Vagina (tissue), 2 donors: ENCODE results near the gene NFIB. TPM values are rescaled to one million over a fixed set of nuclear protein-coding genes. Genes with fewer than 3 reads are reported as not detected.

Experiments used
- DNase-seq, 2 donors: peaks; one replicate each; pipeline ENCODE4 v3.0.0-alpha.2; 2017; ENCODE audit errors: extremely low spot score in 2 of 2
- H3K27ac ChIP-seq: fragments of 200-600 bp; sonication (generic); one replicate; pipeline ENCODE4 v1.5.1; 2019
- H3K27me3 ChIP-seq: fragments of 200-600 bp; sonication (generic); one replicate; pipeline ENCODE4 v1.5.1; 2019
- H3K36me3 ChIP-seq, 2 donors: fragments of 200-600 bp; sonication (generic); one replicate each; pipeline ENCODE4 v1.5.1; 2017 to 2019
- H3K4me1 ChIP-seq: fragments of 200-600 bp; sonication (generic); one replicate; pipeline ENCODE4 v1.5.1; 2019
- H3K4me3 ChIP-seq, 2 donors: fragments of 200-600 bp; sonication (generic); 1 replicate in 1 of 2; 2 replicates in 1 of 2; pipeline ENCODE4 v1.5.1; 2016 to 2019
- H3K9me3 ChIP-seq: fragments of 200-600 bp; sonication (generic); one replicate; pipeline ENCODE4 v1.5.1; 2019
- CTCF ChIP-seq, 3 experiments: fragments of 450-650 bp in 2 of 3; fragments of 200-600 bp in 1 of 3; sonication (generic) in 1 of 3; IDR thresholded peaks; one replicate each; pipeline ENCODE4 v1.5.1; 2017 to 2019; ENCODE audit warnings: antibody characterized with exemption in 3 of 3, mild to moderate bottlenecking in 2 of 3, moderate library complexity in 2 of 3
- POLR2A ChIP-seq, 2 donors: fragments of 450-650 bp; IDR thresholded peaks; one replicate each; pipeline ENCODE4 v1.6.1; 2017; ENCODE audit warnings: antibody characterized with exemption in 2 of 2, mild to moderate bottlenecking in 2 of 2, moderate library complexity in 2 of 2
- POLR2AphosphoS5 ChIP-seq, 2 donors: sonication (generic); formaldehyde crosslinking; IDR thresholded peaks; one replicate each; pipeline ENCODE4 v1.9.0; 2017; ENCODE audit warnings: antibody characterized with exemption in 2 of 2, mild to moderate bottlenecking in 2 of 2, low read depth in 1 of 2; ENCODE audit not compliant: insufficient read depth in 1 of 2
- intact Hi-C: fragments of 100-400 bp; cut with DNase I; formaldehyde crosslinking; loops from one replicate; pipeline ENCODE4 v1.15.1; 2023
- total RNA-seq: library from RNA; depleted of rRNA; stranded (reverse); fragments of >200 nt; gene quantifications from one replicate; pipeline ENCODE4 v1.2.3, GENCODE V29; 2016

Gene NFIB
- total RNA-seq, 1 donor from 2014 or later = 73.4 TPM

- H3K4me3 ChIP-seq = no peak overlapping the region
- intact Hi-C loops = no loop called here
- H3K27ac ChIP-seq = no peak overlapping the region
- no peaks in the 10 kb centered on the region for H3K36me3 ChIP-seq
- H3K4me1 ChIP-seq = peaks cover 28% of the 10 kb centered on the region
- no peaks in the 10 kb centered on the region for H3K9me3 ChIP-seq
- H3K27me3 ChIP-seq = no peaks in the 10 kb centered on the region
- TF ChIP-seq POLR2A (IDR thresholded peaks at IDR 0.05) (no peak), CTCF (IDR thresholded peaks at IDR 0.05) (no peak), POLR2AphosphoS5 (IDR thresholded peaks at IDR 0.05; ENCODE audit: insufficient read depth in 1 of 2, low read depth in 1 of 2) (no peak)
- DNase-seq = no peak
These were observed 94.1 kb downstream of the NFIB start for GRCh38 chr9:14219850-14220249.

- Histone ChIP-seq H3K4me3 (no peak overlapping the region), H3K27me3 (no peaks in the 10 kb centered on the region), H3K9me3 (no peaks in the 10 kb centered on the region), H3K27ac (no peak overlapping the region), H3K36me3 (no peaks in the 10 kb centered on the region), H3K4me1 (peaks cover 28% of the 10 kb centered on the region)
- TF ChIP-seq CTCF (IDR thresholded peaks at IDR 0.05) = no peak
- no peak for TF ChIP-seq POLR2AphosphoS5 (IDR thresholded peaks at IDR 0.05; ENCODE audit: insufficient read depth in 1 of 2, low read depth in 1 of 2)
- no peak for TF ChIP-seq POLR2A (IDR thresholded peaks at IDR 0.05)
- intact Hi-C loops = no loop called here
- DNase-seq = no peak
These were observed 95.7 kb downstream of the NFIB start for GRCh38 chr9:14218253-14218652.

GRCh38 chr9:14216612-14217194 is 97.2 kb downstream of the NFIB start:
- Histone ChIP-seq H3K27ac (no peak overlapping the region), H3K9me3 (no peaks in the 10 kb centered on the region), H3K4me3 (no peak overlapping the region), H3K27me3 (no peaks in the 10 kb centered on the region), H3K36me3 (no peaks in the 10 kb centered on the region), H3K4me1 (peaks cover 26% of the 10 kb centered on the region)
- TF ChIP-seq POLR2A (IDR thresholded peaks at IDR 0.05) (no peak), POLR2AphosphoS5 (IDR thresholded peaks at IDR 0.05; ENCODE audit: insufficient read depth in 1 of 2, low read depth in 1 of 2) (no peak), CTCF (IDR thresholded peaks at IDR 0.05) (no peak)
- DNase-seq = no peak
- intact Hi-C loops = no loop called here

GRCh38 chr9:14215614-14216013 is 98.3 kb downstream of the NFIB start:
- Histone ChIP-seq H3K27me3 (no peaks in the 10 kb centered on the region), H3K27ac (no peak overlapping the region), H3K9me3 (no peaks in the 10 kb centered on the region), H3K36me3 (no peaks in the 10 kb centered on the region), H3K4me3 (no peak overlapping the region), H3K4me1 (peaks cover 27% of the 10 kb centered on the region)
- intact Hi-C loops = no loop called here
- no peak for TF ChIP-seq POLR2A (IDR thresholded peaks at IDR 0.05)
- no peak for TF ChIP-seq POLR2AphosphoS5 (IDR thresholded peaks at IDR 0.05; ENCODE audit: insufficient read depth in 1 of 2, low read depth in 1 of 2)
- no peak for TF ChIP-seq CTCF (IDR thresholded peaks at IDR 0.05)
- no peak for DNase-seq

GRCh38 chr9:14214693-14215092 is 99.2 kb downstream of the NFIB start:
- no peaks in the 10 kb centered on the region for H3K36me3 ChIP-seq
- H3K4me1 ChIP-seq = peaks cover 20% of the 10 kb centered on the region
- no peak for TF ChIP-seq CTCF (IDR thresholded peaks at IDR 0.05)
- TF ChIP-seq POLR2A (IDR thresholded peaks at IDR 0.05) = no peak
- no peak for TF ChIP-seq POLR2AphosphoS5 (IDR thresholded peaks at IDR 0.05; ENCODE audit: insufficient read depth in 1 of 2, low read depth in 1 of 2)
- intact Hi-C loops = no loop called here
- no peaks in the 10 kb centered on the region for H3K27me3 ChIP-seq
- no peak for DNase-seq
- H3K27ac ChIP-seq = no peak overlapping the region
- no peak overlapping the region for H3K4me3 ChIP-seq
- no peaks in the 10 kb centered on the region for H3K9me3 ChIP-seq
